IMR-90 (cell line): Measurements from ENCODE around the gene KRTAP12-3. TPM values are rescaled to one million over a fixed set of nuclear protein-coding genes. Genes with fewer than 3 reads are reported as not detected.

ENCODE experiments used
- ATAC-seq: fragments of 200-7000 bp; cut with Tn5 transposase; 2 replicates; pipeline ENCODE4 v1.9.1; 2020; ENCODE audit warnings: low read depth, mild to moderate bottlenecking, moderate library complexity
- BruUV-seq: library from RNA; stranded (reverse); fragments of 400-500 nt; replicated peaks from 2 replicates; lab custom pipeline; 2021; lab: Mats Ljungman, UMichigan
- CTCF ChIA-PET: fragments of 300-600 bp; formaldehyde crosslinking; extraction: SDS; loops from one replicate; lab custom pipeline; 2021; ENCODE audit warnings: antibody characterized with exemption; lab: Yijun Ruan, JAX
- POLR2A ChIA-PET: fragments of 300-600 bp; sonication (Branson Sonifier 250); formaldehyde crosslinking; loops from one replicate; lab custom pipeline; 2022; ENCODE audit warnings: antibody characterized with exemption; ENCODE audit not compliant: unreplicated experiment; lab: Charles Lee
- DNase-seq: peaks from one replicate; pipeline ENCODE4 v3.0.0; 2013
- H2AFZ ChIP-seq: replicated peaks from 2 replicates; pipeline ENCODE3; 2013; ENCODE audit warnings: low read length, mild to moderate bottlenecking; ENCODE audit not compliant: poor library complexity
- H2AK5ac ChIP-seq: 2 replicates; pipeline ENCODE4 v1.6.1; 2013; ENCODE audit warnings: low read depth, low read length, inconsistent platforms
- H2AK9ac ChIP-seq: replicated peaks from 2 replicates; pipeline ENCODE3; 2013; ENCODE audit warnings: mild to moderate bottlenecking, low read depth, low read length, moderate library complexity; ENCODE audit not compliant: poor library complexity
- H2BK120ac ChIP-seq: 2 replicates; pipeline ENCODE4 v1.6.1; 2013; ENCODE audit warnings: low read depth, low read length, inconsistent platforms
- H2BK15ac ChIP-seq: 3 replicates; pipeline ENCODE4 v1.6.1; 2013; ENCODE audit warnings: low read depth, low read length, inconsistent platforms
- H2BK20ac ChIP-seq: 2 replicates; pipeline ENCODE4 v1.6.1; 2013; ENCODE audit warnings: low read depth, mild to moderate bottlenecking, inconsistent platforms, low read length, moderate library complexity
- H2BK5ac ChIP-seq: 2 replicates; pipeline ENCODE4 v1.6.1; 2013; ENCODE audit warnings: mild to moderate bottlenecking, low read depth, low read length, inconsistent platforms; ENCODE audit not compliant: poor library complexity, severe bottlenecking
- H3K14ac ChIP-seq: replicated peaks from 2 replicates; pipeline ENCODE4 v1.6.1; 2013; ENCODE audit warnings: low read depth, low read length, inconsistent platforms
- H3K18ac ChIP-seq: 2 replicates; pipeline ENCODE4 v1.6.1; 2013; ENCODE audit warnings: low read depth, low read length, control low read depth
- H3K23ac ChIP-seq: 2 replicates; pipeline ENCODE4 v1.6.1; 2013; ENCODE audit warnings: low read depth, low read length, inconsistent platforms
- H3K27ac ChIP-seq: 2 replicates; pipeline ENCODE4 v1.5.1; 2013; ENCODE audit warnings: mild to moderate bottlenecking, control low read depth, low read length; ENCODE audit not compliant: insufficient read depth
- H3K27me3 ChIP-seq: 2 replicates; pipeline ENCODE4 v1.6.1; 2013; ENCODE audit warnings: low read length; ENCODE audit not compliant: control insufficient read depth, insufficient read depth
- H3K36me3 ChIP-seq: 2 replicates; pipeline ENCODE4 v1.6.1; 2013; ENCODE audit warnings: low read length, mixed read lengths; ENCODE audit not compliant: control insufficient read depth, insufficient read depth
- H3K4ac ChIP-seq: 2 replicates; pipeline ENCODE4 v1.6.1; 2013; ENCODE audit warnings: low read depth, low read length, inconsistent platforms
- H3K4me1 ChIP-seq: 2 replicates; pipeline ENCODE4 v1.6.1; 2013; ENCODE audit warnings: low read length, mixed read lengths; ENCODE audit not compliant: control insufficient read depth, insufficient read depth
- H3K4me2 ChIP-seq: 2 replicates; pipeline ENCODE4 v1.6.1; 2013; ENCODE audit warnings: low read depth, mild to moderate bottlenecking, control low read depth, low read length, moderate library complexity
- H3K4me3 ChIP-seq: 2 replicates; pipeline ENCODE4 v1.5.1; 2013; ENCODE audit warnings: low read depth, mild to moderate bottlenecking, control low read depth, low read length, moderate library complexity; ENCODE audit not compliant: insufficient read depth
- H3K56ac ChIP-seq: 2 replicates; pipeline ENCODE4 v1.6.1; 2013; ENCODE audit warnings: low read length, inconsistent platforms; ENCODE audit not compliant: insufficient read depth; ENCODE audit errors: extremely low read depth
- H3K79me1 ChIP-seq, 2 experiments: 2 replicates each; pipeline ENCODE4 v1.6.1; 2013; ENCODE audit warnings: low read length in 2 of 2, inconsistent platforms in 1 of 2, low read depth in 1 of 2
- H3K9ac ChIP-seq: 2 replicates; pipeline ENCODE4 v1.6.1; 2013; ENCODE audit warnings: low read depth, low read length, control low read depth
- H3K9me1 ChIP-seq: 2 replicates; pipeline ENCODE4 v1.6.1; 2013; ENCODE audit warnings: low read length, inconsistent platforms; ENCODE audit not compliant: insufficient read depth
- H3K9me3 ChIP-seq: 2 replicates; pipeline ENCODE4 v1.6.1; 2013; ENCODE audit warnings: low read length; ENCODE audit not compliant: control insufficient read depth, insufficient read depth
- H4K20me1 ChIP-seq: 2 replicates; pipeline ENCODE4 v1.6.1; 2013; ENCODE audit warnings: low read length, inconsistent platforms; ENCODE audit not compliant: insufficient read depth
- H4K5ac ChIP-seq: 2 replicates; pipeline ENCODE4 v1.6.1; 2013; ENCODE audit warnings: mild to moderate bottlenecking, low read depth, low read length, control low read depth
- H4K8ac ChIP-seq, 2 experiments: 2 replicates each; pipeline ENCODE4 v1.6.1; 2013; ENCODE audit warnings: low read depth in 2 of 2, low read length in 2 of 2, control low read depth in 1 of 2, inconsistent platforms in 1 of 2
- H4K91ac ChIP-seq: 2 replicates; pipeline ENCODE4 v1.6.1; 2013; ENCODE audit warnings: low read depth, low read length, inconsistent platforms; ENCODE audit not compliant: insufficient read depth
- BHLHE40 ChIP-seq: fragments of 150-350 bp; IDR thresholded peaks from 2 replicates; pipeline ENCODE4 v1.6.1; 2016; ENCODE audit warnings: mild to moderate bottlenecking, low read depth, low read length
- CEBPB ChIP-seq: IDR thresholded peaks from 2 replicates; pipeline ENCODE4 v1.6.1; 2012; ENCODE audit warnings: low read depth, low read length, improper control_type of control experiment
- CHD1 ChIP-seq: IDR thresholded peaks from 2 replicates; pipeline ENCODE4 v1.6.1; 2012; ENCODE audit warnings: low read depth, low read length, improper control_type of control experiment
- CTCF ChIP-seq: conservative IDR thresholded peaks from 2 replicates; pipeline ENCODE4 v1.5.1; 2012; ENCODE audit warnings: mild to moderate bottlenecking, low read depth, low read length, improper control_type of control experiment
- ELK1 ChIP-seq: fragments of 150-350 bp; IDR thresholded peaks from 2 replicates; pipeline ENCODE4 v1.6.1; 2016; ENCODE audit warnings: low read depth, mild to moderate bottlenecking, low read length, moderate library complexity, borderline replicate concordance
- FOS ChIP-seq: fragments of 150-350 bp; IDR thresholded peaks from 2 replicates; pipeline ENCODE4 v1.6.1; 2016; ENCODE audit warnings: low read depth, low read length
- MAFK ChIP-seq: IDR thresholded peaks from 2 replicates; pipeline ENCODE4 v1.6.1; 2012; ENCODE audit warnings: low read depth, low read length, improper control_type of control experiment
- MAZ ChIP-seq: IDR thresholded peaks from 2 replicates; pipeline ENCODE4 v1.6.1; 2012; ENCODE audit warnings: low read depth, mild to moderate bottlenecking, low read length, improper control_type of control experiment, moderate library complexity, borderline replicate concordance
- MXI1 ChIP-seq: IDR thresholded peaks from 2 replicates; pipeline ENCODE4 v1.6.1; 2012; ENCODE audit warnings: low read depth, mild to moderate bottlenecking, low read length, moderate library complexity, borderline replicate concordance
- NFE2L2 ChIP-seq: fragments of 150-350 bp; IDR thresholded peaks from 2 replicates; pipeline ENCODE4 v1.6.1; 2016; ENCODE audit warnings: low read depth, mild to moderate bottlenecking, low read length
- POLR2A ChIP-seq: IDR thresholded peaks from 2 replicates; pipeline ENCODE4 v1.6.1; 2012; ENCODE audit warnings: mild to moderate bottlenecking, low read depth, low read length
- RAD21 ChIP-seq: IDR thresholded peaks from 2 replicates; pipeline ENCODE4 v1.6.1; 2012; ENCODE audit warnings: low read length, improper control_type of control experiment
- RCOR1 ChIP-seq: IDR thresholded peaks from 2 replicates; pipeline ENCODE4 v1.6.1; 2012; ENCODE audit warnings: mild to moderate bottlenecking, low read length, improper control_type of control experiment; ENCODE audit not compliant: insufficient replicate concordance
- RFX5 ChIP-seq: IDR thresholded peaks from 2 replicates; pipeline ENCODE4 v1.8.0; 2012; ENCODE audit warnings: low read depth, mild to moderate bottlenecking, low read length, moderate library complexity
- SMC3 ChIP-seq: fragments of 150-350 bp; IDR thresholded peaks from 2 replicates; pipeline ENCODE4 v1.6.1; 2016; ENCODE audit warnings: low read depth, mild to moderate bottlenecking, antibody characterized with exemption, low read length, moderate library complexity
- USF2 ChIP-seq: fragments of 150-350 bp; IDR thresholded peaks from 2 replicates; pipeline ENCODE4 v1.6.1; 2017; ENCODE audit warnings: mild to moderate bottlenecking, antibody characterized with exemption, low read length, low read depth
- whole genome bisulfite sequencing, 2 experiments: methylation state at CpG; one replicate each; pipeline versions ENCODE4 v1.1.5 to v1.1.7; 2013; ENCODE audit warnings: missing lambda C conversion rate in 2 of 2; ENCODE audit not compliant: insufficient read length in 1 of 2; ENCODE audit errors: extremely low coverage in 2 of 2; 5-methylcytosine and 5-hydroxymethylcytosine counted together
- dilution Hi-C: fragments of 300-500 bp; cut with HindIII; formaldehyde crosslinking; loops from one replicate; pipeline ENCODE4 v1.14.3; 2018; ENCODE audit warnings: low sequenced_read_pairs; ENCODE audit not compliant: unreplicated experiment
- in situ Hi-C: fragments of 300-500 bp; cut with MboI; formaldehyde crosslinking; loops from 3 replicates; pipeline ENCODE4 v1.14.3; 2019; ENCODE audit warnings: low sequenced_read_pairs, inconsistent platforms, mixed read lengths
- intact Hi-C: fragments of 100-400 bp; cut with micrococcal nuclease; formaldehyde crosslinking; loops from 2 replicates; pipeline ENCODE4 v1.10.0; 2022
- polyA plus RNA-seq, 3 experiments: library from polyadenylated mRNA; depleted of rRNA; stranded (reverse); fragments of >200 nt; gene quantifications; 2 replicates each; pipeline ENCODE4 v1.2.3, GENCODE V29; 2012; ENCODE audit warnings: low replicate concordance in 1 of 3
- total RNA-seq: library from RNA; depleted of rRNA; stranded (reverse); fragments of >200 nt; gene quantifications from 2 replicates; pipeline ENCODE4 v1.2.3, GENCODE V29; 2012

The KRTAP12-3 gene
- total and polyA plus RNA-seq, 2 of the 4 experiments (the other 2 are of a cell fraction), result not detected

DNA sequence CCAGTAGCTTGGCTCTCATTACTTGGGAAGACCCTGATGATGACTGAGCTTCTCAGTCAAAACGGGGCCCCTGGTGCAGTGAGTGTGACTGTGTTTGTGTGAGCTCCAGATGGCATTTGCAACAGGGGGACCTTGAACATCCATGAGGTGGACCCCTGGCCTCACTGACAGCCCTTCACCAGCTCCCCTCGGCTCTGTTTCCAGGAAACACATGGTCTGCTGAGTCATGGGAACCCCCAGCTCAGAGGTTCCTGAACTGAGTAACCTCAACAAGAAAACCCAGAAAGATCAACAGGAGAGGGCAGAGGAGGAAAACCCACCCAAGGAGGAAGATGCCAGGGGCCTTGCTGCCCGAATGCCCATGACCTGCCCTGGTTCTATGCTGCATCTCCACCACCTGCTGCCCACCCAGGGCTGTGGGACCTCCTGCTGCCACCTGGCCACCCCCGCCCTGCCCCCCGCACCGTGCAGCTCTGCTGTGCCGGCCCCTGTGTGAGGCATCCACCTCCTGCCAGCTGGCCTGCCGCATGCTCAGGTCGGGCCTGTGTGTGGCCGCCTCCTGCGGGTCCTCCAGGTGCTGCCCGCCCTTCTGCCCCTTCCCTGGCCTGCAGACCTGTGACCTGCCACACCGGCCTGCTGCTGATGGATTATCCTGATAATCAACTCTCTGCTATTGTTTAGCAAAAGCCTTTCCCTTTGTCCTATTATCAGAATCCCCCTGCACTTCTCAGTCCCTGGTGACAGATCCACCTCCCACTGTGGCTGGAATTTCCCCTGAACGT lies 28.5 kb downstream of the KRTAP12-3 start:
- no peak for ATAC-seq
- H3K79me1 ChIP-seq, result no peaks in the 10 kb centered on the region
- no peak overlapping the region for H2BK120ac ChIP-seq
- no peak overlapping the region for H3K56ac ChIP-seq
- in situ Hi-C loops, result no loop called here
- no TSS peak for BruUV-seq
- H4K91ac ChIP-seq, result no peak overlapping the region
- no peaks in the 10 kb centered on the region for H3K4me1 ChIP-seq
- no peak for TF ChIP-seq MXI1
- TF ChIP-seq ELK1, result no peak
- no peak for TF ChIP-seq RCOR1
- TF ChIP-seq MAZ, result no peak
- no peak for TF ChIP-seq RAD21
- no peak for TF ChIP-seq CTCF
- TF ChIP-seq POLR2A, result no peak
- no peak for TF ChIP-seq RFX5
- TF ChIP-seq CHD1, result no peak
- TF ChIP-seq USF2, result no peak
- TF ChIP-seq CEBPB, result no peak
- no peak for TF ChIP-seq FOS
- TF ChIP-seq SMC3, result no peak
- TF ChIP-seq NFE2L2, result no peak
- no peak for TF ChIP-seq BHLHE40
- no peak for TF ChIP-seq MAFK
- ChIA-PET CTCF (no interaction called here), POLR2A (no interaction called here)
- no peak overlapping the region for H3K27ac ChIP-seq
- H3K4ac ChIP-seq, result no peak overlapping the region
- H4K20me1 ChIP-seq, result no peaks in the 10 kb centered on the region
- dilution Hi-C loops, result no loop called here
- H4K8ac ChIP-seq, result no peak overlapping the region
- no peak overlapping the region for H2AK5ac ChIP-seq
- peaks cover 32% of the 10 kb centered on the region for H3K27me3 ChIP-seq
- no peak overlapping the region for H2BK5ac ChIP-seq
- no peak overlapping the region for H3K4me2 ChIP-seq
- H2AFZ ChIP-seq, result no peak overlapping the region
- no peak overlapping the region for H3K4me3 ChIP-seq
- H2BK15ac ChIP-seq, result no peak overlapping the region
- H2AK9ac ChIP-seq, result no peak overlapping the region
- H3K23ac ChIP-seq, result no peak overlapping the region
- H3K14ac ChIP-seq, result no peak overlapping the region
- intact Hi-C loops, result no loop called here
- H3K9me3 ChIP-seq, result no peaks in the 10 kb centered on the region
- no peak overlapping the region for H3K18ac ChIP-seq
- no peak for DNase-seq
- WGBS, 2 experiments, result 25% methylated on average over 6 of the region's 14 CpGs; no CpG with 5 or more reads in 1 of the 2 experiments
- H4K5ac ChIP-seq, result no peak overlapping the region
- no peak overlapping the region for H3K9ac ChIP-seq
- no peaks in the 10 kb centered on the region for H3K36me3 ChIP-seq
- H3K9me1 ChIP-seq, result no peaks in the 10 kb centered on the region
- no peak overlapping the region for H2BK20ac ChIP-seq
